Activated CD8-positive, alpha-beta memory T cell treated with anti-CD3 and anti-CD28 coated beads, Interleukin-2, amount 50 U/mL, for 24 hours (primary cell): ENCODE results near the gene GAP43.

Experiments used
- DNase-seq: peaks from one replicate; pipeline ENCODE4 v3.0.0-alpha.2; 2020; ENCODE audit errors: extremely low read depth

Gene GAP43

GRCh38 chr3:115662356-115662755, 39.0 kb downstream of the GAP43 start:
- no peak for DNase-seq

GRCh38 chr3:115663414-115663813, 40.1 kb downstream of the GAP43 start:
- DNase-seq, result no peak

GRCh38 chr3:115666081-115666480, 42.8 kb downstream of the GAP43 start:
- no peak for DNase-seq

- DNase-seq, result no peak
These were observed 43.8 kb downstream of the GAP43 start for GRCh38 chr3:115666920-115667737.

GRCh38 chr3:115667738-115668065, 44.4 kb downstream of the GAP43 start:
- DNase-seq, result no peak

GRCh38 chr3:115670911-115671310, 47.6 kb downstream of the GAP43 start:
- no peak for DNase-seq

- DNase-seq, result no peak
These were observed 48.6 kb downstream of the GAP43 start for GRCh38 chr3:115671761-115672455.

GRCh38 chr3:115673881-115674280, 50.6 kb downstream of the GAP43 start:
- no peak for DNase-seq

GRCh38 chr3:115676336-115676735, 53.0 kb downstream of the GAP43 start:
- DNase-seq, result no peak

- DNase-seq, result no peak
These were observed 57.6 kb downstream of the GAP43 start for GRCh38 chr3:115680803-115681345.

- no peak for DNase-seq
These were observed 58.4 kb downstream of the GAP43 start for GRCh38 chr3:115681736-115682135.

GRCh38 chr3:115683305-115683704, 60.0 kb downstream of the GAP43 start:
- no peak for DNase-seq

- no peak for DNase-seq
These were observed 60.5 kb downstream of the GAP43 start for GRCh38 chr3:115683773-115684172.

GRCh38 chr3:115685097-115685496, 61.8 kb downstream of the GAP43 start:
- no peak for DNase-seq

GRCh38 chr3:115687721-115688120, 64.4 kb downstream of the GAP43 start:
- no peak for DNase-seq

- no peak for DNase-seq
These were observed 65.1 kb downstream of the GAP43 start for GRCh38 chr3:115688418-115688817.

- DNase-seq, result no peak
These were observed 66.6 kb downstream of the GAP43 start for GRCh38 chr3:115689928-115690327.

GRCh38 chr3:115691964-115692363, 68.7 kb downstream of the GAP43 start:
- no peak for DNase-seq

- peak; percentile 41 for DNase-seq
These were observed 69.7 kb downstream of the GAP43 start for GRCh38 chr3:115692887-115693524.

GRCh38 chr3:115693868-115694267, 70.6 kb downstream of the GAP43 start:
- DNase-seq, result no peak

- no peak for DNase-seq
These were observed 71.8 kb downstream of the GAP43 start for GRCh38 chr3:115695090-115695489.

GRCh38 chr3:115697263-115698053, 74.1 kb downstream of the GAP43 start:
- no peak for DNase-seq
